Uterus (tissue), 2 donors: ENCODE measurements around the gene PIGN.

Experiments used
- POLR2A ChIP-seq, 2 donors: fragments of 450-650 bp; IDR thresholded peaks; one replicate each; pipeline ENCODE4 v1.6.1; 2016; ENCODE audit warnings: antibody characterized with exemption in 2 of 2, mild to moderate bottlenecking in 1 of 2, moderate library complexity in 1 of 2
- TF ChIP-seq, protein P1 (sequence below), 4 experiments: fragments of 200-600 bp in 2 of 4; fragments of 450-650 bp in 2 of 4; sonication (generic) in 2 of 4; IDR thresholded peaks; one replicate each; pipeline ENCODE4 v1.5.1; 2016 to 2019; ENCODE audit warnings: antibody characterized with exemption in 4 of 4, mild to moderate bottlenecking in 2 of 4, moderate library complexity in 1 of 4

DNA sequence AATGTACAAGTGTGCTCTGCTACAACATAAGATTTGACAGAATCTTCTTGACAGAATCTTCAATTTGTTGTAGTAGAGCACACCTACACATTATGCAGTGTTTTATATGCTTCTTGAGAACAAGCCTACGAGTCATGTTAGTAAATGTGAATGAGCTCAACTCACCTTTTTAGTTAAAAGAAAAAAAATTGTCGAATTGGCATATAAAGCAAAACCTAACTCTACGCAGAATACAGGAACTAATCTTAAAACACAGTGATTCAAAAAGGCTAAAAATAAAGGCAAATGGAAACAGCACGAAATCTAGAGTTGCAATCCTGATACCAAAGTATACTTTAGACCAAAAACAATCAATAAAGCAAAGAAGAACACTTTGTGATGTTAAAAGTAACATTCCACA, 87.9 kb downstream of the PIGN start:
- TF ChIP-seq, protein P1, sequence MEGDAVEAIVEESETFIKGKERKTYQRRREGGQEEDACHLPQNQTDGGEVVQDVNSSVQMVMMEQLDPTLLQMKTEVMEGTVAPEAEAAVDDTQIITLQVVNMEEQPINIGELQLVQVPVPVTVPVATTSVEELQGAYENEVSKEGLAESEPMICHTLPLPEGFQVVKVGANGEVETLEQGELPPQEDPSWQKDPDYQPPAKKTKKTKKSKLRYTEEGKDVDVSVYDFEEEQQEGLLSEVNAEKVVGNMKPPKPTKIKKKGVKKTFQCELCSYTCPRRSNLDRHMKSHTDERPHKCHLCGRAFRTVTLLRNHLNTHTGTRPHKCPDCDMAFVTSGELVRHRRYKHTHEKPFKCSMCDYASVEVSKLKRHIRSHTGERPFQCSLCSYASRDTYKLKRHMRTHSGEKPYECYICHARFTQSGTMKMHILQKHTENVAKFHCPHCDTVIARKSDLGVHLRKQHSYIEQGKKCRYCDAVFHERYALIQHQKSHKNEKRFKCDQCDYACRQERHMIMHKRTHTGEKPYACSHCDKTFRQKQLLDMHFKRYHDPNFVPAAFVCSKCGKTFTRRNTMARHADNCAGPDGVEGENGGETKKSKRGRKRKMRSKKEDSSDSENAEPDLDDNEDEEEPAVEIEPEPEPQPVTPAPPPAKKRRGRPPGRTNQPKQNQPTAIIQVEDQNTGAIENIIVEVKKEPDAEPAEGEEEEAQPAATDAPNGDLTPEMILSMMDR (IDR thresholded peaks at IDR 0.05), result no peak
- TF ChIP-seq POLR2A (IDR thresholded peaks at IDR 0.05), result no peak
